Activated CD8-positive, alpha-beta memory T cell treated with anti-CD3 and anti-CD28 coated beads, Interleukin-2, amount 50 U/mL, for 48 hours (primary cell): ENCODE measurements around the gene GXYLT2.

Source experiments
- DNase-seq: peaks from one replicate; pipeline ENCODE4 v3.0.0-alpha.2; 2020

Gene GXYLT2

GRCh38 chr3:73024836-73025235 is 137.0 kb downstream of the GXYLT2 start:
- DNase-seq: no peak

- DNase-seq: no peak
Observed at GRCh38 chr3:73026111-73026759, 138.4 kb downstream of the GXYLT2 start.
